ENCODE data around the gene PAX5. TPM values are rescaled to one million over a fixed set of nuclear protein-coding genes. Genes with fewer than 3 reads are reported as not detected.

Gene PAX5
- total and polyA plus RNA-seq, 2 of the 13 experiments (the other 11 are each of a cell fraction or from before 2014, with no cell fraction given): not detected

GRCh38 chr9:37027582-37028419 lies 6.3 kb downstream of the PAX5 start:
- BruUV-seq (replicated peaks): no TSS peak
- H2AFZ ChIP-seq (ENCODE audit: low read length): no peak overlapping the region
- ATAC-seq: peak; percentile 97
- peak overlapping the region in 1 of 3 experiments; percentile 48; a peak in 1 of 6 replicates for H3K4me3 ChIP-seq (replicated peaks in 1 of 3; ENCODE audit: insufficient read depth in 1 of 3, low read depth in 2 of 3, low read length in 3 of 3)
- POLR2A ChIA-PET: no interaction called here
- H3K36me3 ChIP-seq (replicated peaks in 1 of 2; ENCODE audit: control insufficient read depth in 1 of 2, insufficient read depth in 2 of 2, low read length in 2 of 2): no peaks in the 10 kb centered on the region
- no peak overlapping the region for H3K9ac ChIP-seq (ENCODE audit: insufficient read depth, low read depth, low read length)
- in situ Hi-C loops (cut with HindIII; ENCODE audit: extremely low pct_ligation_motif_present, low pct_unique_long_range_greater_than_20kb): no loop called here
- no peaks in the 10 kb centered on the region for H3K4me1 ChIP-seq (ENCODE audit: insufficient read depth, low read length)
- FAIRE-seq: peak; percentile 4
- 29% methylated on average over 24 of the region's 58 CpGs for WGBS (ENCODE audit: low lambda C conversion rate)
- CTCF ChIA-PET (ENCODE audit: low intra/inter-chr PET ratio, low total read pairs): no interaction called here
- no peak overlapping the region for H3K27ac ChIP-seq (ENCODE audit: extremely low read length, insufficient read depth, low read length)
- 0 out of 2 replicates have a peak, but pooled peaks cover 2% of the 10 kb centered on the region for H4K20me1 ChIP-seq (ENCODE audit: insufficient read depth, low read length)
- intact Hi-C loops (cut with micrococcal nuclease; ENCODE audit: unreplicated experiment): no loop called here
- H3K4me2 ChIP-seq (ENCODE audit: low read depth, low read length): peak overlapping the region; percentile 56
- H3K79me2 ChIP-seq (ENCODE audit: insufficient read depth, low read length): no peaks in the 10 kb centered on the region
- no peaks in the 10 kb centered on the region for H3K9me3 ChIP-seq (ENCODE audit: low read length)
- DNase-seq (ENCODE audit: low spot score): peak; percentile 86
- H3K27me3 ChIP-seq (ENCODE audit: control insufficient read depth in 1 of 2, insufficient read depth in 2 of 2, low read length in 2 of 2): peaks cover 15 to 88% of the 10 kb centered on the region in 2 experiments
- TF ChIP-seq ZBTB4 (CRISPR knock-in tag; IDR thresholded peaks at IDR 0.05; ENCODE audit: borderline replicate concordance) (0 out of 2 replicates have a peak, but pooled peaks have one; percentile 63), RBAK (CRISPR knock-in tag; IDR thresholded peaks at IDR 0.05) (no peak), ZSCAN21 (CRISPR knock-in tag; IDR thresholded peaks at IDR 0.05; ENCODE audit: borderline replicate concordance) (peak; percentile 98), KDM1A (CRISPR knock-in tag; IDR thresholded peaks at IDR 0.05) (peak; percentile 48; the same call in 1 of the 2 replicates), ZNF484 (CRISPR knock-in tag; IDR thresholded peaks at IDR 0.05; ENCODE audit: borderline replicate concordance, low read depth) (peak; percentile 81; the same call in 1 of the 2 replicates), FOSL1 (CRISPR knock-in tag; IDR thresholded peaks at IDR 0.05; ENCODE audit: borderline replicate concordance) (0 out of 2 replicates have a peak, but pooled peaks have one; percentile 8), XBP1 (CRISPR knock-in tag; IDR thresholded peaks at IDR 0.05) (peak; percentile 96), HINFP (CRISPR knock-in tag; IDR thresholded peaks at IDR 0.05; ENCODE audit: low read depth) (peak; percentile 72; the same call in 1 of the 2 replicates), TEAD3 (CRISPR knock-in tag; optimal IDR thresholded peaks at IDR 0.05; ENCODE audit: borderline replicate concordance) (peak; percentile 60), ZNF556 (CRISPR knock-in tag; IDR thresholded peaks at IDR 0.05; ENCODE audit: borderline replicate concordance) (peak; percentile 76; the same call in 1 of the 2 replicates), ZSCAN12 (CRISPR knock-in tag; IDR thresholded peaks at IDR 0.05) (peak; percentile 99), ZNF33A (CRISPR knock-in tag; IDR thresholded peaks at IDR 0.05; ENCODE audit: borderline replicate concordance) (peak; percentile 68; the same call in 1 of the 2 replicates), ISX (CRISPR knock-in tag; conservative IDR thresholded peaks at IDR 0.05) (peak; percentile 97)

All from HepG2 (cell line).